ENCODE measurements around the gene SSBP3.

DNA sequence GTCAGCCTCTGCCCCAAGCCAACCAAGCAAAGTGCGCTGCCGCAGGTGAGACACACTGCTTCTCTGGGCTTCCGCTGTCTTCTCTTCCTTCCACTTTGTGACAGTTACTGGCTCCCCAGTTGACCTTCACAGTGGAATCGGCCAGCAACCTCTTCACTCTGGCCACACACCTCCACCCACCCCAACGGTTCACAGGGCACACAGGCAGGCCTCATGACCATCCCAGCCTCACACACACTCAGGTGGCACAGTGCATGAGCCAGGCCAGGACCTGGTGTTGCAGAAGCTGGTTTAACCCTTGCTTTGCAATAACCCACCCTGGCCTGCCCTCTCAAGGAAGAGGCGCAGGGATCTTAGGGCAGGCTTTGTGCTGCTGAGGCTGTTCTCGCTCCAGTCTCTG, 69.2 kb downstream of the SSBP3 start:
- TF ChIP-seq, protein P1, sequence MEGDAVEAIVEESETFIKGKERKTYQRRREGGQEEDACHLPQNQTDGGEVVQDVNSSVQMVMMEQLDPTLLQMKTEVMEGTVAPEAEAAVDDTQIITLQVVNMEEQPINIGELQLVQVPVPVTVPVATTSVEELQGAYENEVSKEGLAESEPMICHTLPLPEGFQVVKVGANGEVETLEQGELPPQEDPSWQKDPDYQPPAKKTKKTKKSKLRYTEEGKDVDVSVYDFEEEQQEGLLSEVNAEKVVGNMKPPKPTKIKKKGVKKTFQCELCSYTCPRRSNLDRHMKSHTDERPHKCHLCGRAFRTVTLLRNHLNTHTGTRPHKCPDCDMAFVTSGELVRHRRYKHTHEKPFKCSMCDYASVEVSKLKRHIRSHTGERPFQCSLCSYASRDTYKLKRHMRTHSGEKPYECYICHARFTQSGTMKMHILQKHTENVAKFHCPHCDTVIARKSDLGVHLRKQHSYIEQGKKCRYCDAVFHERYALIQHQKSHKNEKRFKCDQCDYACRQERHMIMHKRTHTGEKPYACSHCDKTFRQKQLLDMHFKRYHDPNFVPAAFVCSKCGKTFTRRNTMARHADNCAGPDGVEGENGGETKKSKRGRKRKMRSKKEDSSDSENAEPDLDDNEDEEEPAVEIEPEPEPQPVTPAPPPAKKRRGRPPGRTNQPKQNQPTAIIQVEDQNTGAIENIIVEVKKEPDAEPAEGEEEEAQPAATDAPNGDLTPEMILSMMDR (optimal IDR thresholded peaks at IDR 0.05 in 1 of 3, IDR thresholded peaks at IDR 0.05 in 1 of 3, conservative IDR thresholded peaks at IDR 0.05 in 1 of 3; ENCODE audit: extremely low read depth in 1 of 3, insufficient read depth in 2 of 3, low read length in 3 of 3), result no peak
- no peak for TF ChIP-seq EZH2 (IDR thresholded peaks at IDR 0.05; ENCODE audit: low read length)
